ENCODE measurements around the gene SH3BP4.

- no peak for TF ChIP-seq CTCF (IDR thresholded peaks at IDR 0.05)
- TF ChIP-seq EZH2 (IDR thresholded peaks at IDR 0.05), result no peak
- TF ChIP-seq EZH2phosphoT487 (IDR thresholded peaks at IDR 0.05), result no peak
Observed at GRCh38 chr2:235024931-235025773, 73.3 kb downstream of the SH3BP4 start.

Data from neural progenitor cell (in vitro differentiated cells).